22Rv1 (cell line): ENCODE data around the gene PPP1R9B.

Experiments used
- H3K27ac ChIP-seq: fragments of 450-650 bp; 2 replicates; pipeline ENCODE4 v1.5.1; 2017
- ZFX ChIP-seq: fragments of 450-650 bp; IDR thresholded peaks from 2 replicates; pipeline ENCODE4 v1.6.1; 2017; ENCODE audit warnings: antibody characterized with exemption, borderline replicate concordance
- TF ChIP-seq, protein P1 (sequence below): fragments of 450-650 bp; IDR thresholded peaks from 2 replicates; pipeline ENCODE4 v1.5.1; 2017; ENCODE audit warnings: mild to moderate bottlenecking

Gene PPP1R9B

GRCh38 chr17:50144355-50144754, 6.1 kb downstream of the PPP1R9B start:
- no peak overlapping the region for H3K27ac ChIP-seq
- TF ChIP-seq, protein P1, sequence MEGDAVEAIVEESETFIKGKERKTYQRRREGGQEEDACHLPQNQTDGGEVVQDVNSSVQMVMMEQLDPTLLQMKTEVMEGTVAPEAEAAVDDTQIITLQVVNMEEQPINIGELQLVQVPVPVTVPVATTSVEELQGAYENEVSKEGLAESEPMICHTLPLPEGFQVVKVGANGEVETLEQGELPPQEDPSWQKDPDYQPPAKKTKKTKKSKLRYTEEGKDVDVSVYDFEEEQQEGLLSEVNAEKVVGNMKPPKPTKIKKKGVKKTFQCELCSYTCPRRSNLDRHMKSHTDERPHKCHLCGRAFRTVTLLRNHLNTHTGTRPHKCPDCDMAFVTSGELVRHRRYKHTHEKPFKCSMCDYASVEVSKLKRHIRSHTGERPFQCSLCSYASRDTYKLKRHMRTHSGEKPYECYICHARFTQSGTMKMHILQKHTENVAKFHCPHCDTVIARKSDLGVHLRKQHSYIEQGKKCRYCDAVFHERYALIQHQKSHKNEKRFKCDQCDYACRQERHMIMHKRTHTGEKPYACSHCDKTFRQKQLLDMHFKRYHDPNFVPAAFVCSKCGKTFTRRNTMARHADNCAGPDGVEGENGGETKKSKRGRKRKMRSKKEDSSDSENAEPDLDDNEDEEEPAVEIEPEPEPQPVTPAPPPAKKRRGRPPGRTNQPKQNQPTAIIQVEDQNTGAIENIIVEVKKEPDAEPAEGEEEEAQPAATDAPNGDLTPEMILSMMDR: no peak
- TF ChIP-seq ZFX: no peak

DNA sequence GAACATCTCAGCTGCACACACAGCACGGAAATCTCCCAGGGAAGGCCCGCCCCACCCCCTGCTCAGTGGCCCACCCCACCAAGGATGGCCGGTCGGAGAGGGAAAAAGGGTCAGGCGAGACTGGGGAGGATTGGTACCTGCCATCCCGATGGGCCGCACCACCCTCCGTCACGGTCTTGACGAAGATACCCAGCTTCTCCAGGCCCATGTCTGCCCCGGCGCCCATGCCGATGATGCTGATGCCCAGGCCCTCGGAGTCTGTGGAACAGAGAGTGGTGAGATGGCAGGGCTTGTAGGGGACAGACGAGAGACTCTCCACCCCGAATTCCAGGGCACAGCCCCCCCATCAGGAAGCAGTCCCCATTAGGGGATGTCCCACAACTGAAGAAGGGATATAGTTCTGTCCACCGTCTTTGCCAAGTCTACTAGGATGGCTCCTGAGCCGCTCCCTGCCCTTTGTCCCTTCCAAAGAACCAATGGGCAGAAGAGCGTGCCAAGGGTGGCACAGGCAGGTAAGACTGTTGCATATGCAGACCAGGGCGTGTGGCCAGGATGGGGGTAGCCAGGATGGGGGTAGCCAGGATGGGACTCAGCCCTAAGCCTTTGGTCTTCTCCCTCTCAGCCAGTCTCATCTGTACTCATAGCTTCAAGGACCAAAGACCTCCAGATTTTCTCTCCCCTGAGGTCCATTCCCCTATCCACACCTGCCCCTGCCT, 6.9 kb downstream of the PPP1R9B start:
- H3K27ac ChIP-seq: no peak overlapping the region
- no peak for TF ChIP-seq ZFX
- TF ChIP-seq, protein P1: no peak

DNA sequence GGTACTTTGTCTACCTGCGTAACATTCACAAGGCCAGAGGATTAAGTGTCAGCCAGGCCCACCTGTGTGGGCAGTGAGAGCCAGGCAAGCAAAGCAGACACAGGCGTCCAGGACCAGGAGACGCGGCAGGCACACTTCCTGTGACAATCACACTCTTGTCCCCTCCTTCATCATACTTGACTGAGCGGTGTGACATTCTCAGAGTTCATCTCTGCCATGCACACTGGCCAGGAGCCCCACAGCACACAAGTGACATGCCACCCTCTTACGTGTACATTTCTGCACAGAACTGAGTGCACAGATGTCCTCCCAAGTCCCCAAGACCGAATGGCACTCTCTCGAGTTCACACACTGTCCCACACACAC, 8.7 kb downstream of the PPP1R9B start:
- H3K27ac ChIP-seq: no peak overlapping the region
- TF ChIP-seq, protein P1: no peak
- TF ChIP-seq ZFX: no peak

- no peak overlapping the region for H3K27ac ChIP-seq
- TF ChIP-seq, protein P1: no peak
- TF ChIP-seq ZFX: no peak
Observed at GRCh38 chr17:50141026-50141744, 9.3 kb downstream of the PPP1R9B start.

- no peak for TF ChIP-seq ZFX
- TF ChIP-seq, protein P1: peak; percentile 95
- no peak overlapping the region for H3K27ac ChIP-seq
Observed at GRCh38 chr17:50139950-50140885, 10.3 kb downstream of the PPP1R9B start.

- TF ChIP-seq ZFX: no peak
- TF ChIP-seq, protein P1: no peak
- no peak overlapping the region for H3K27ac ChIP-seq
Observed at GRCh38 chr17:50139185-50139783, 11.2 kb downstream of the PPP1R9B start.
